Stimulated activated naive CD8-positive, alpha-beta T cell treated with anti-CD3 and anti-CD28 coated beads, Interleukin-15, amount 100 ng/mL, for 72 hours (primary cell): ENCODE data around the gene KIF19.

Experiments
- ATAC-seq: fragments of 150-1000 bp; cut with Tn5 transposase; 2 replicates; pipeline ENCODE4 v1.10.0; 2021; ENCODE audit warnings: mild to moderate bottlenecking, moderate library complexity
- DNase-seq, 2 donors: peaks; one replicate each; pipeline ENCODE4 v3.0.0; 2021 to 2022
- H3K27ac Mint-ChIP-seq, 2 donors: one replicate each; pipeline ENCODE4 v1.8.0; 2022; ENCODE audit warnings: mild to moderate bottlenecking in 2 of 2, mixed read lengths in 2 of 2, moderate library complexity in 2 of 2
- H3K27me3 Mint-ChIP-seq: one replicate; pipeline ENCODE4 v1.8.0; 2022; ENCODE audit warnings: mixed read lengths
- H3K4me1 Mint-ChIP-seq: one replicate; pipeline ENCODE4 v1.8.0; 2022; ENCODE audit warnings: mild to moderate bottlenecking, mixed read lengths
- H3K4me3 Mint-ChIP-seq, 2 donors: one replicate each; pipeline ENCODE4 v1.8.0; 2022; ENCODE audit warnings: mild to moderate bottlenecking in 2 of 2, mixed read lengths in 2 of 2, moderate library complexity in 1 of 2
- H3K9me3 Mint-ChIP-seq, 2 donors: one replicate each; pipeline ENCODE4 v1.8.0; 2022; ENCODE audit warnings: mixed read lengths in 2 of 2

The KIF19 gene

DNA sequence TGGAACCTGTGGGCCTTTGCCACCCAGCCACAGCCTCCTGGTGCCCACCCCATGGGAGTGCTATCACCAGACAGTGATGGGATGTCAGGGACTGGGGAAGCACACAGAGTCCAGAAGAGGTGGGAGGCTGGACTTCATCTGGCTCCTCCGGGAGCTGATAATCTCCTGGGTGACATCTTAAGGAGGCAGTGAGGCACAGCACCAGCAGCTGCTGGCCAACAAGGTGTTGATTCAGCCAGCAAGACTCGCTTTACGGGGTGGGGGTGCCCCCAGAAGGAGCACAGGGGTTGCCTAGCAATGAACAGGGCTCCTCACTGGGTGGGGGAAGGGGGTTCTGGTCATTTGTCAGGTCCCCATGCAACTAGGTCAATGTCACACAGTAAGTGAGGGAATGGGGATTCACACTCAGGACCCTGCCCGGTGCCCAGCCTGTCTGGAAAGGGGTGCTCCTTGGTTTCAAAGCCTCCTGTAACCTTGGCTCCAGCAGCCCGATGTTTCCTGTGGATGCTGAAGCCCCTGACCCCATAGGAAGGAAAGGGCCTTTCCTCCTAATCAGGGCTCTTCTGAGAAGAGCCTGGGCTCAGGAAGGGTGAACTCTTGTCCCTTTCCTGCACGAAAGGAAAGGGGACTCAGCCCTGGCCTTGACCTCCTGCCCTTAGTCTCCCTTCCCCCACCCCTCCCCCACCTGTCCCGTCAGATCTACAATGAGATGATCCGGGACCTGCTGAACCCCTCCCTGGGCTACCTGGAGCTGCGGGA lies 17.7 kb downstream of the KIF19 start:
- DNase-seq: no peak
- no peak for ATAC-seq
- Mint-ChIP-seq H3K27me3 (peaks cover 20% of the 10 kb centered on the region), H3K4me1 (no peaks in the 10 kb centered on the region), H3K4me3 (no peak overlapping the region), H3K27ac (no peak overlapping the region), H3K9me3 (no peaks in the 10 kb centered on the region)

DNA sequence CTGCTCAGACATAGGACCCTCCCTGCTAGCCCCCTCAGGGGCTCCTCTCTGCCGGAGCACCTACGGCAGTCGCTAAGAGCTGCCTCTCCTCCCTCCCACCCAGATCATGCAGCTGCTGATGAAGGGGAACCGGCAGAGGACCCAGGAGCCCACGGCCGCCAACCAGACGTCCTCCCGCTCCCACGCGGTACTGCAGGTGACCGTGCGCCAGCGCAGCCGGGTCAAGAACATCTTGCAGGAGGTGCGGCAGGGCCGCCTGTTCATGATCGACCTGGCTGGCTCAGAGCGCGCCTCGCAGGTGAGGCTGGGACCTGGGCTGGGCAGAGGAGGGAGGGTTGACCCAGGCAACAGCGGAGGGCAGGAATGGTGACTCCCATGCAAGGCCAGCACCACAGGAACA lies 18.6 kb downstream of the KIF19 start:
- H3K27me3 Mint-ChIP-seq: peaks cover 26% of the 10 kb centered on the region
- H3K4me3 Mint-ChIP-seq: no peak overlapping the region
- H3K27ac Mint-ChIP-seq: no peak overlapping the region
- H3K9me3 Mint-ChIP-seq: no peaks in the 10 kb centered on the region
- H3K4me1 Mint-ChIP-seq: no peaks in the 10 kb centered on the region
- ATAC-seq: no peak
- DNase-seq: no peak

DNA sequence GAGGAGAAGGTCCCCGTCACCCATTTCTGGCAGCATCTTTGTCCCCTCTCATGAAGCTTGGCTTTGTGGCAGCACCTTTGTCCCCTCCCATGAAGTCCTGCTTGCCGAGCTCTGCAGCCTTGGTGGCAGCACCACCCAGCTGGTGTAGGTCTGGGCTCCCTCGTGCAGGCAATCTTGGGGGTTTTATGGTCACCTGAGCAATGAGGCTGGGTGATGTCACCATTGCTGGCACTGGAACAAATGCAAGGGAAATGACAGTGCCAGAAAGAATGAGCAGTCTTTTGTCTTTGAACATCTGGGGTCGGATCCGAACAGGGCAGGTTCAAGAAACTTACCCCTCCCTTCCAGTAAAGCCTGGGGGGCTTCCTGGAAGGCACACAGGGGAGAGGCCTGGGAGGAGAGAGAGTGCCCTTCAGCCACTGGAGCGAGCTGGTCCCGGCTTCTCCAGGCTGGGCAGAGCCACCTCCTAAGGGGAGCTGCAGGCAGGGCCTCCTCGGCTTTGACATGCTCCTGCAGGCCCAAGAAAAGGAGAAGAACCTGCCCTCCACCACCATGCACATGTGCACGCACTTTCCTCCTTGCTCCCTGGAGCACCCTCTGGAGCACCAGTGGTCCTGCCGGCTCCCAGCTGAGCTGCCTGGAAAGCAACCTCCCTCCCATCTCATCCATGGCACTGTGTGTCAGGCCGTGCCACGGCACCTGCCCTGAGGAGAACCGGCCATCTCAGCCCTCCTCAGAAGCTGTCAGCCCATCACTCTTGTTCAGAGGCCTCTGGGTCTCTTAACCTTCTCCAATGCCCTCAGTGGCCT lies 19.6 kb downstream of the KIF19 start:
- H3K4me3 Mint-ChIP-seq: no peak overlapping the region
- no peak for ATAC-seq
- no peaks in the 10 kb centered on the region for H3K4me1 Mint-ChIP-seq
- DNase-seq: no peak
- H3K27me3 Mint-ChIP-seq: peaks cover 36% of the 10 kb centered on the region
- H3K9me3 Mint-ChIP-seq: no peaks in the 10 kb centered on the region
- H3K27ac Mint-ChIP-seq: peak overlapping the region in 1 of 2 donors; percentile 50

DNA sequence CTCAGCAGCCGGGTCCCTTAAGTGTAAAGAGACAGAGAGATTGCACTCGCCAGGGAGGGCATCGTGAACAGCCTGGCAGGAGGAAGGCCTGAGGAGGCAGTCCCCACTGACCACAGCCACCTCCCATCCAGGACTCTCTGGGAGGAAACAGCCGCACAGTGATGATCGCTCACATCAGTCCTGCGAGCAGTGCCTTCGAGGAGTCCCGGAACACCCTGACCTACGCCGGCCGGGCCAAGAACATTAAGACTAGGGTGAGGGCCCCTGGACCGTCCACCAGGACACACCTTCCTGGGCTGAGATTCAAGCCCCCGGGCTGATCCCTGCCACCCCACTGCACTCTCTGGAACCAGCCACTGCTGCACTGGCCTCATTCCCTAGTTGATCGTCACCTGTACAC lies 21.6 kb downstream of the KIF19 start:
- no peak for DNase-seq
- Mint-ChIP-seq H3K4me1 (peaks cover 5% of the 10 kb centered on the region), H3K27me3 (peaks cover 53% of the 10 kb centered on the region), H3K4me3 (no peak overlapping the region), H3K9me3 (no peaks in the 10 kb centered on the region), H3K27ac (no peak overlapping the region)
- no peak for ATAC-seq

DNA sequence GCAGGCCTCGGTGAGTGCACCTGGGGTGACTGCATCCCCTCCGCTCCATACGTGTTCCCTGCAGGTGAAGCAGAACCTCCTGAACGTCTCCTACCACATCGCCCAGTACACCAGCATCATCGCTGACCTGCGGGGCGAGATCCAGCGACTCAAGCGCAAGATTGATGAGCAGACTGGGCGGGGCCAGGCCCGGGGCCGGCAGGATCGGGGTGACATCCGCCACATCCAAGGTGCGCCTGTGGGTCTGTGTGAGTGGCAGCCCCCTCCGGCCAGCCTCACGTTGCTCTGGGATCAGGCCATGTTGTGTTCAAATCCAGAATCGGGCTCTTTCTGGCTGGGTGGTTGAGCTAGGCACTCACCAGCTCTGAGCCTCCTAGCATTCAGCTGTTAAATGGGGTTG lies 23.1 kb downstream of the KIF19 start:
- no peak overlapping the region for H3K27ac Mint-ChIP-seq
- H3K9me3 Mint-ChIP-seq: no peaks in the 10 kb centered on the region
- no peak overlapping the region for H3K4me3 Mint-ChIP-seq
- peaks cover 10% of the 10 kb centered on the region for H3K4me1 Mint-ChIP-seq
- H3K27me3 Mint-ChIP-seq: peaks cover 68% of the 10 kb centered on the region
- ATAC-seq (no peak), DNase-seq (no peak)

DNA sequence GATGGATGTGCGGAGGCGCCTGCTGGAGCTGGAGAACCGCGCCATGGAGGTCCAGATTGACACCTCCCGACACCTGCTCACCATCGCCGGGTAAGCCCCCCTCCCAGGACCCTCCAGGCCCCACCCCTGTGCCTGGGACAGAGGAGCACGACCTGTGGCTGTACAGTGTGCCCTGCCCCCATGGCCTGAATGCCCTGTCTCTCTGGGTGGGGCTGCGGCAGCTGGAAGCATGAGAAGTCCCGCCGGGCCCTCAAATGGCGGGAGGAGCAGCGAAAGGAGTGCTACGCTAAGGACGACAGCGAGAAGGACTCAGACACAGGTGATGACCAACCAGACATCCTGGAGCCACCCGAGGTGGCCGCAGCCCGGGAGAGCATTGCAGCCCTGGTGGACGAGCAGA lies 24.5 kb downstream of the KIF19 start:
- Mint-ChIP-seq H3K27me3 (peaks cover 77% of the 10 kb centered on the region), H3K4me3 (no peak overlapping the region), H3K27ac (no peak overlapping the region), H3K9me3 (no peaks in the 10 kb centered on the region), H3K4me1 (peaks cover 13% of the 10 kb centered on the region)
- DNase-seq (no peak), ATAC-seq (no peak)

DNA sequence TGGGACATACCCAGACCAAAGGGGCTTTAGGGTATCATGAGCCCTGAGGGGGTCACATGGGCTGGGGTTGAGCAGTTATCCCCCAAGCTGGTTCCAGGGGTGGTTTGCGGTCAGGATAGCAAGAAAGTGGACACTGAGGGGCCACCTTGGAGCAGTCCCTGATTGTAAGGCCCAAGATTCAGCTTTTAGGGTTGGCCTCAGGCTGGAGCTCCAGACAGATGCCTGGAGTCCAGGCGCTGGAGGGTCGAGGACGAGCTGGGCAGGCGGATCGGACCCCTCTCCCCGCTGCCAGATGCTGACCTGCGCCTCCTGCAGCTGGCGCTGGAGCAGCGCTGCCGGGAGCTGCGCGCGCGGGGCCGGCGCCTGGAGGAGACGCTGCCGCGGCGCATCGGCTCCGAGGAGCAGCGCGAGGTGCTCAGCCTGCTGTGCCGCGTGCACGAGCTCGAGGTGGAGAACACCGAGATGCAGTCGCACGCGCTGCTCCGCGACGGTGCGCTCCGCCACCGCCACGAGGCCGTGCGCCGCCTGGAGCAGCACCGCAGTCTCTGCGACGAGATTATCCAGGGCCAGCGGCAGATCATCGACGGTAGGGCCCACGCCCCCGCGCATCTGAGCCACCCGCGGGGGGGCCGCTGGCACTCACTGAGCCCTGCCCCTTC lies 25.7 kb downstream of the KIF19 start:
- H3K4me1 Mint-ChIP-seq: peaks cover 13% of the 10 kb centered on the region
- ATAC-seq (no peak), DNase-seq (no peak)
- H3K4me3 Mint-ChIP-seq: no peak overlapping the region
- H3K27ac Mint-ChIP-seq: no peak overlapping the region
- no peaks in the 10 kb centered on the region for H3K9me3 Mint-ChIP-seq
- peaks cover 81% of the 10 kb centered on the region for H3K27me3 Mint-ChIP-seq

DNA sequence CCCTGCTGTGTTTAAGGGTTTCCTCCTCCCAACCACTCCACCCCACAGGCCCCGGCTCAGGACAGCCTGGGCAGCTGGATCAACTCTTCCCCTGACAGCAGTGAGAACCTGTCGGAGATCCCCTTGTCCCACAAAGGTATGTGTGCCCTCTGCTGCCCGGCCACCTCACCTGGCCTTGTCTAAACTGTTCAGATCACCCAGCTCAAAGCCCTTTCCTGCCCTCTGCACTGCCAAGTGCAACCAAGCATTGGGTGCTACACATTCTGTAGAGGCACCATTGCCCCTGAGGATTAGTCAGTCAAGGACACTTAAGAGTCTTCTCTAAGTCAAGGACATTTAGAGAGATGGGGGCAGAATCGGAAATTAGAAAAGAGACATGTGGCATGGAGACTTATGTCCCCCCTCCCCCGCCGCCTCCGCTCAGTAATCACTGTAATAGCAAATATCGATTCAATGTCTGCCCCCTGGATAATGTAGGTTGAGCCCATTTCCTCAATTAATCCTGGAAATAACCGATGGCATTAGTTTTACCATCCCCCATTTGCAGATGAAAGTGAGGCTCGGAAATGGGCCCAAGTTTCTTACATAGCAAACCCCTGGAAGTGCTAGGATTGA lies 27.5 kb downstream of the KIF19 start:
- H3K27me3 Mint-ChIP-seq: peaks cover 94% of the 10 kb centered on the region
- no peaks in the 10 kb centered on the region for H3K9me3 Mint-ChIP-seq
- no peak for DNase-seq
- H3K4me1 Mint-ChIP-seq: peaks cover 13% of the 10 kb centered on the region
- no peak for ATAC-seq
- H3K27ac Mint-ChIP-seq: no peak overlapping the region
- H3K4me3 Mint-ChIP-seq: no peak overlapping the region

DNA sequence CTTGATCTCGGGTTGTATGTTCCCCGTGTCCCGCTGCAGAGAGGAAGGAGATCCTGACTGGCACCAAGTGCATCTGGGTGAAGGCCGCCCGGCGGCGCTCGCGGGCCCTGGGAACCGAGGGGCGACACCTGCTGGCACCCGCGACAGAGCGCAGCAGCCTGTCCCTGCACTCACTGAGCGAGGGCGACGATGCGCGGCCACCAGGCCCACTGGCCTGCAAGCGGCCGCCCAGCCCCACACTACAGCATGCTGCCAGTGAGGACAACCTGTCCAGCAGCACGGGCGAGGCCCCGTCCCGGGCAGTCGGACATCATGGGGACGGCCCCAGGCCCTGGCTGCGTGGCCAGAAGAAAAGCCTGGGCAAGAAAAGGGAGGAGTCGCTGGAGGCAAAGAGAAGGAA lies 28.1 kb downstream of the KIF19 start:
- peak; percentile 86 for ATAC-seq
- DNase-seq: peak; percentile 69 to 71
- Mint-ChIP-seq H3K4me1 (peaks cover 13% of the 10 kb centered on the region), H3K9me3 (no peaks in the 10 kb centered on the region), H3K27ac (no peak overlapping the region), H3K27me3 (peaks cover 94% of the 10 kb centered on the region), H3K4me3 (peak overlapping the region in 1 of 2 donors; percentile 48)

DNA sequence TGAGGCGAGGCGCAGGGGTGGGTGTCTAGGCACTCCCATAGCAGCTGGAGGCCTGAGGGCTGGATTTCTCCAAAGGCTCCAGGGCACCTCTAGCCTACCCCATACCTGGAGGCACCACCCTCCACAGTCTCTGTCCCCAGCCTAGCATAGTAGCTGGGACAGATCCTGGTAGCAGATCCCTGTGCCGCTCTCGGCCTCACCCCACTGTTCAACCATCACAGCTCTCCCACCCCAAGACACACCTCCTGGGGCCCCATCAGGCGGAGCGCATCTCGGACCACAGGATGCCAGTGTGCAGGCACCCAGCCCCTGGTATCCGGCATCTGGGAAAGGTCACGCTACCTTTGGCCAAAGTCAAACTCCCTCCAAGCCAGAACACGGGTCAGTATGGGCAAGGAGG lies 28.5 kb downstream of the KIF19 start:
- Mint-ChIP-seq H3K4me1 (peaks cover 13% of the 10 kb centered on the region), H3K9me3 (no peaks in the 10 kb centered on the region), H3K4me3 (no peak overlapping the region), H3K27ac (no peak overlapping the region), H3K27me3 (peaks cover 97% of the 10 kb centered on the region)
- ATAC-seq (peak; percentile 40), DNase-seq (no peak)

DNA sequence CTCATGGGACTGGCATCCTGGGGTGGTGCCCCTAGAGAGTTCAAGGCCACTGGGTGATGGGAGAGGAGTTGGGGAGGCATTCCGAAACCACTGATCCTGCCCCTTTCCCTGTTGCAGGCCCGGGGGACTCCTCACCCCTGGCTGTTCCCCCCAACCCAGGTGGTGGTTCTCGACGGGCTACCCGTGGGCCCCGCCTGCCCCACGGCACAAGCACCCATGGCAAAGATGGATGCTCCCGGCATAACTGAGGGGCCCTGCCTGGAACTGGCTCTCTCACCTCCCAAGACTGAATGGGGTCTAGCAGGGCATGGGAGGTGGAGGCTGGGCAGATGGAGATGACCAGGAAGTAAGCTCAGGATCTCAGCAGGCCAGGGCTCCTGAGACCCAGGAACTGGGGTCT lies 29.0 kb downstream of the KIF19 start:
- ATAC-seq (no peak), DNase-seq (no peak)
- H3K4me3 Mint-ChIP-seq: no peak overlapping the region
- no peaks in the 10 kb centered on the region for H3K9me3 Mint-ChIP-seq
- no peak overlapping the region for H3K27ac Mint-ChIP-seq
- peaks cover 13% of the 10 kb centered on the region for H3K4me1 Mint-ChIP-seq
- H3K27me3 Mint-ChIP-seq: peaks cover 97% of the 10 kb centered on the region

DNA sequence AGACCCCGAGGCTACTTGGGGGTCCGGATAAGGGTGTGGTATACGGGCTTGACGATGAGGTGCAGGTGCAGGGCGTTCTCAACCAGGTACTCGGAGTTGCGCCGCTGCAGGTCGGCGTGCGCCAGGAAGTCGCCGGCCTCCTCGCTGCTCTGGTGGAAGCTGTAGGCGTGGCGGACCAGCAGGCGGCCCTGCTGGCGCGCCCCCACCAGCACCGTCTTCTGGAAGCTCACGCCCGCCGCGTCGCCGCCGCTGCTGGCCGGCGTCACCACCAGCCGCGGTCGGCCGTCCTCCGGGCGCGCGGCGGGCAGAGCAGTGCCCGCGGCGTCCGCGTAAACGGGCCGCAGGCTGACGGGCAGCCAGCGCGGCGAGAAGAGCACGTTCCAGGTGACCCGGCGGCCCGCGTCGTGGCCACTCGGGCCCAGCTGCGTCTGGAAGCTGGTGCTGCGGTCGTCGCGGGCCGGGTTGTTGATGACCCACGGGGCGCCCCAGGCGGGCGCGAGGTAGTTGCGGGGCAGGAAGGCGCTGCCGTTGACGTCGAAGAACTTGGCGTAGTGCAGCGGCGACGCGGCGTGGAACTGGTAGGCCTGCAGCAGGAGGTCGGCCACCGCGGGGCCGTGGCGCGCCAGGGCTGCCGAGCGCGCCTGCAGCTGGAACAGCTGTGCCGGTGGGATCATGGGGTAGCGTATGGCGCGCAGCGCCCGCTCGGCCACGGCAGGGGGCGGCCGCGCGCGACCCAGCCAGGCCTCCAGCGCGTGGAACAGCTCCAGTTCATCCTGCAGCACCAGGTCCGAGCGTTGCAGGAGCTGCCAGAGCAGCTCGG lies 30.8 kb downstream of the KIF19 start:
- ATAC-seq (peak; percentile 18), DNase-seq (peak in 1 of 2 donors; percentile 23)
- H3K27ac Mint-ChIP-seq: no peak overlapping the region
- H3K9me3 Mint-ChIP-seq: no peaks in the 10 kb centered on the region
- peaks cover 21% of the 10 kb centered on the region for H3K4me1 Mint-ChIP-seq
- H3K4me3 Mint-ChIP-seq: peak overlapping the region in 1 of 2 donors; percentile 59
- peaks cover 100% of the 10 kb centered on the region for H3K27me3 Mint-ChIP-seq

DNA sequence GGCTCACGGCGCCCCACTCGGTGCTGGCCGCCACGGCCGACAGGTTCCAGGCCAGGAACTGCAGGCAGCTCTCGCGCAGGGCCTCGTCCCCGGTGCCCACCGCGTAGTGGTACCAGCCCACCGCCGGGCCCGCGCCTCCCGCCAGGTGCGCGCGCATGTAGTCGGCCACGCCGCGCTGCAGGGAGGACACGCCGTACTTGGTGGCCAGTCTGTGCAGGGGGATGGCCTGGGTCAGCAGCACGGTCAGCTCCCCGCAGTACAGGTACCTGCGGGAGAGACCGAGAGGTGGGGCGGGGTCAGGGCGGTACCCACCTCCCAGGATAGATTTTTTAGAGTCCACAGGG lies 31.4 kb downstream of the KIF19 start:
- Mint-ChIP-seq H3K9me3 (no peaks in the 10 kb centered on the region), H3K27ac (no peak overlapping the region), H3K27me3 (peaks cover 100% of the 10 kb centered on the region), H3K4me1 (peaks cover 22% of the 10 kb centered on the region), H3K4me3 (no peak overlapping the region)
- DNase-seq (no peak), ATAC-seq (no peak)

DNA sequence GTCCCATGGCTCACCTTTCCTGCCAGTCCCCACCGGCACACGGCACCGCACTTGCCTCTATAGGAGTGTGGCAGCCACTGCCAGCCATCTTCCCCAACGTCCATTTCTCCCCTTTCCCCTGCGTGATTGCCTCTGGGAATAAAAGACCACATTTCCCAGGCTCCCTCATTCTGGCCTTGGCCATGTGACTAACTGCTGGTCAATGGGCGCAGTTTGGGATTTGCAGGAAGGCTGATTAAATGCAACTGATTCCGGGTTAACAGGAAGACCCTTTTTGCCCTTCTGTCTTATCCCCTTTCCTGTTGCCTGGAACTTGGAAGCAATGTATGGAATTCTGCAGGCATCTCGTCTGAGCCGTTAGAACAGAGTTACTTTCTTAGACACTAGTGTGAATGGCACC lies 32.7 kb downstream of the KIF19 start:
- Mint-ChIP-seq H3K9me3 (no peaks in the 10 kb centered on the region), H3K4me1 (peaks cover 22% of the 10 kb centered on the region), H3K4me3 (no peak overlapping the region), H3K27ac (no peak overlapping the region), H3K27me3 (peaks cover 89% of the 10 kb centered on the region)
- DNase-seq (no peak), ATAC-seq (no peak)

DNA sequence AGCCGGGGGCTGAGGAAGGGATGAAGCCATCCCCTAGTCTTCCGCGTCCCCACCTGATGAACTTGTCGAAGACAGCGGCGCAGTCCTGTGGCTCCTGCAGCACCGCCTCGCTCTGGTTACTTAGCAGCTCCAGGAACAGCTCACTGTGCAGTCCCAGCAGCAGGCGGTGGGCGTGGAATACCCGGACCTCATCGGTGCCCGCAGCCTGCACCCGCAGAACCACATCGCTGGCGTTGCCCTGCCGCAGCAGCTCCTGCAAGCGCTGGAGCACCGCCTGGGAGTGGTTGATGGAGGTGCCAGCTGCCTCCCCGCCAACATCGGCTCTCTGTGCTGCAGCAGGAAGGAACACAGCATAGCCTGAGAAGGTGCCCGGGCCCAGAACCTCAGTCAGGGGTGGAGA lies 33.9 kb downstream of the KIF19 start:
- H3K27ac Mint-ChIP-seq: no peak overlapping the region
- H3K4me3 Mint-ChIP-seq: no peak overlapping the region
- peaks cover 77% of the 10 kb centered on the region for H3K27me3 Mint-ChIP-seq
- DNase-seq (no peak), ATAC-seq (no peak)
- peaks cover 14% of the 10 kb centered on the region for H3K4me1 Mint-ChIP-seq
- no peaks in the 10 kb centered on the region for H3K9me3 Mint-ChIP-seq
